Tongue (tissue), 3 donors: Measurements from ENCODE around the gene EXOC1L. TPM values are rescaled to one million over a fixed set of nuclear protein-coding genes. Genes with fewer than 3 reads are reported as not detected.

Source experiments
- DNase-seq: peaks from one replicate; pipeline ENCODE4 v3.0.0-alpha.2; 2015
- small RNA-seq: library from RNA; depleted of rRNA; stranded (forward); fragments of <200 nt; gene quantifications from one replicate; pipeline ENCODE3, GENCODE V24; 2014; ENCODE audit warnings: low replicate concordance
- total RNA-seq: library from RNA; depleted of rRNA; stranded (reverse); fragments of >200 nt; gene quantifications from one replicate; pipeline ENCODE4 v1.2.3, GENCODE V29; 2014

The EXOC1L gene
- total RNA-seq, 1 donor from 2014 or later = not detected

- no peak for DNase-seq
Measured at GRCh38 chr4:55884093-55884850, 64.7 kb downstream of the EXOC1L start.

GRCh38 chr4:55884851-55885219 lies 65.2 kb downstream of the EXOC1L start:
- no peak for DNase-seq

Small RNA genes within 50 kb of the gene (small RNA-seq; reads per million reads assigned to genes)
- gene RNU6-276P (not detected), gene RNU6-652P (not detected)

Other genes starting within 250 kb of the EXOC1L start
- gene PDCL2, start 227.5 kb upstream of the EXOC1L start, total RNA-seq = not detected
- 6.2 TPM for gene NMU, start 183.5 kb upstream of the EXOC1L start, total RNA-seq
- gene EXOC1, start 33.9 kb downstream of the EXOC1L start, total RNA-seq = 47.0 TPM
- gene CEP135, start 129.2 kb downstream of the EXOC1L start, total RNA-seq = 13.0 TPM